ENCODE data around the gene TSKS.

Gene TSKS

GRCh38 chr19:49763230-49763629 is at the start of gene TSKS:
Gene TSKS (minus strand): TSS chr19:49763306. CDS start chr19:49763247, 59 bp downstream.
- DNase-seq: no peak

- peak in 1 of 2 experiments; percentile 24 for DNase-seq
These were observed 49.4 kb upstream of the TSKS start for GRCh38 chr19:49812452-49812996.

- DNase-seq: no peak
These were observed 48.2 kb upstream of the TSKS start for GRCh38 chr19:49811328-49811727.

DNA sequence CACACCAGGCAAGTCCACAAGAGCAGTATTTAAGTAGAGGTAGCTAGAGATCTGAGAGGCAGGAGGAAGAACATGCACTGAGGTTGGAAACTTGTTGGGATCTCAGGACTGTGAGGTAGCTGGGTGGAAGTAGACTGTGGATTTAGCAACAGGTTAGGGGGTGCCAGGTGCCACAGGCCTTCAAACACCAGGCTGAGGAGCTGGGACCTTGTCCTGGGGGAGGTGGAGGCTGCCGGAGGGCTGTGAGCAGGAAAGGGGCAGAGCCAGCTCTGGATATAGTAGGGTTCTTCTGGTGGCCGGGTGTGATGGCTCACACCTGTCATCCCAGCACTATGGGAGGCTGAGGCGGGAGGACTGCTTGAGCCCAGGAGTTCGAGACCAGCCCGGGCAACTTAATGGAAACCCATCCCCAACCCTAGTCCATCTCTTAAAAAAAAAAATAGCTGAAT is 46.9 kb upstream of the TSKS start:
- no peak for DNase-seq

DNA sequence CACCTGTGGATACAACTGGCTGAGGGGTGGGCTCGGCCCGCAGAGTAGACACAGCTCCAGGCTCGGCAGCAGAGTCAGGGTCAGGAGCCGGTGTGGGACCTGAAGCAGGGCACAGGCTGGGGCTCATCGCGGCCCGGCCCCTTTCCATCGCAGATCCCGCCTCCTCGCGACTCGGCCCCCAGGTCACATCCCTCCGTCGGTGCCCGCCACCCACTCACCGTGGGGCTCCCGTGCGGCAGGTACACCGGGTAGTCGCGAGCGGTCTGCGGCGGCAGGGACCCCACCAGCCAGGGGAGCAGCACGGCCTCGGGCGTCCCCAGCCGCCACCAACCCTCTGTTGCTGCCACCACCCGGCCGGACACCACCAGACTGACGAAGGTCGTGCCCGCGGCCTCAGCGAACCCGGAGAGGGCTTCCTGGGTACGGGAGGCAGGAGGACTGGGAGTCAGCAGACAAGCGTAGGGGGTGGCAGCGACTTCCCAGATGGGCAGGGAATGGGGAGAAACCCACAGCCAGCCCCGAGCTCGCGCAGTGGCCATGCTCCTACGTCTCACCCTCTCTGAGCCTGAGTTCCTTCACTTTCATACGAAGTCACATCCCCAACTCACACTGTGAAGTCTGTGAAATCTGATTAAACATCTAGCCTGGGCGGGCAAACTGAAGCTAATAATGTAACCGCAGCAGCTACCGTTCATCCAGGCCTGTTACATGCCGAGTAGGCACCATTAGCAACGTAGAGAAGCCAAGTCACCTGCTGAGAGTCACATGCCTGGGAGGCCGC is 46.2 kb upstream of the TSKS start:
- DNase-seq: no peak

DNA sequence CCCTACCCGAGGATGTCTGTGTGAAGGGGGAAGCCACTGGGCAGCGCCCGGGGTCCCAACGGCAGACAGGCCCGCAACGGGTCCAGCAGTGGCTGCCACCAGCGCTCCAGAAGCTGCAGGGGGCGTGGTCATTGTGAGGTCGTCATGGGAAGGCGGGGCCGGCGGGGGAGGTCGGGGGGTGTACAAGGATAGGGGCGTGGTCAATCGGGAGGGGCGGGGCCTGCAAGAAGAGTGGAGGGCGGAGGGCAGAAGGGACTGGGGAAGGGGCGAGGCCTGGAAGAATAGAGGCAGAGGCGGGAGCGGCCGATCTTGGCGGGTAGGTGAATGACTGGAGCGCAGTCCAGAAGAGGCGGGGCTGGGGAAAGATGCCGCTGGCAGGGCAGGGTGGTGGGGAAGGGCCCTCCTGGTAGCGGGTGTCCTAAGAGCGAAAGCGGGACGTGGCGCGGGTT is 45.6 kb upstream of the TSKS start:
- DNase-seq: no peak

- no peak for DNase-seq
These were observed 45.0 kb upstream of the TSKS start for GRCh38 chr19:49807904-49808675.

DNA sequence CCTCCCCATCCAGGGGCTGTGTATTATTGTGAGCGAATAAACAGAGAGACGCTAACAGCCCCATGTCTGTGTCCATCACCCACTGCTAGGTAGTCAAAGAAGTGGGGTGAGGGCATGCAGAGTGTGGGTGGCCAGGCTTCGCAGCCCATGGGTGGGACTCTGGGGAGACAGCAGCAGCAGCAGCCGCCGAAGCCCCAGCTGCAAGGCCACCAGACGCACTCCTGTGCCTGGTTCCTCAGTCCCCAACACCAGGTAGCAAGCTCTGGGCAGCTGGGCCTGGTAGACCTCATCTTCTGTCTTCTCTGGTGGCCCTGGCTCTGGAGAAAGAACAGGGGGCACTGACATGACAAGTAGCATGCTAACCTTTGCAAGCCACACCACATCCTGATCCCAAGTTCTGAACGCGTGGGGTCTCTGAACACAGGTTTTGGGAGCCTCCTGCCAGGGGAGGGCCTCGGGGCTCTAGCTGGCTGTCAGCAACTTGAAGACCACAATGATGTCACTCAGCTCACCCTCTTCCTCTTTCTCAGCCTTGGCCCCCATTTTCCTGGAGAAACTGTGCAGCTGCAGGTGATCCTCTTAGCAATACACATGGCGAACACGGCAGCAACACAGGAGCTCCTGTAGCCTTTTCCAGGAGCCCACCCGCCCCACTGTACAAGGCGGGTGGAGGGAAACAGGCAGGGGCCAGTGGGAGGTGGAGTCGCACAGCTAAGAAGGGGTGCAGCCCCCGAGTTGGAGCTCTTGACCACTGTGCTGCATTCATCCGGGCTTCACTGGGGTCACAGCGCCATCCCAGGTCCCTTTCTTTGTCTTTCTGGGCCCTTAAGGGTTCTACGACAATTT is 44.2 kb upstream of the TSKS start:
- no peak for DNase-seq

- DNase-seq: no peak
These were observed 43.5 kb upstream of the TSKS start for GRCh38 chr19:49806620-49806959.

DNA sequence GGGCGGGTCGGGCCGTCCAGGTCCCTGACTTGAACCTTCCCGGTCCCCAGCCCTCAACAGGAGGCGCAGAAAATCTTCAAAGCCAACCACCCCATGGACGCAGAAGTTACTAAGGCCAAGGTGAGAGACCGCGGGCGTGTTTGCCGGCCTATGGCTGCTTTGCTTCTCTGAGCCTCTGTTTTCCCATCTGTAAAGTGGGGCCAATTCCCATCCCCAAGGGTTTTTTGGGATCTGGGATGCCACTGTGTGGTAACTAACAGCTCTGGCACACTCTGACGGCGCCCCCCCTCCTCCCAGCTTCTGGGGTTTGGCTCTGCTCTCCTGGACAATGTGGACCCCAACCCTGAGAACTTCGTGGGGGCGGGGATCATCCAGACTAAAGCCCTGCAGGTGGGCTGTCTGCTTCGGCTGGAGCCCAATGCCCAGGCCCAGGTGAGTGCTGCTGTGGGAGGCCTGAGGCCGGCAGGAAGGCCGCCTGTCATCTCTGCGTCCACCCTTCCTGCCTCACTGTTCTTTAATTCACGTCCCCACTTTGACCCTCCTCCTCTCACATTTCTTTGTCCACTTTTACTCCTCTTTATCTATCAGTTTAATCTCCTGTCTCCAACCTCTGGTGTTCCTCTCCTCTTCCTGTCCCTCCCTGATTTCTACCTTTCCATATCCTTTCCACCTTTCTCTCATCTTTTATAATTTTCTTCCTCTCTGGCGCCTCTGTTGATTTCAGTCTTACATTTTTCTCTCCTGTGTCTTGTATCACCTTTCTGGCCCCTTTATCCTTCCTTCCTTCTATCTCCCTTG is 42.9 kb upstream of the TSKS start:
- no peak for DNase-seq

- DNase-seq: no peak
These were observed 40.4 kb upstream of the TSKS start for GRCh38 chr19:49803529-49803856.

DNA sequence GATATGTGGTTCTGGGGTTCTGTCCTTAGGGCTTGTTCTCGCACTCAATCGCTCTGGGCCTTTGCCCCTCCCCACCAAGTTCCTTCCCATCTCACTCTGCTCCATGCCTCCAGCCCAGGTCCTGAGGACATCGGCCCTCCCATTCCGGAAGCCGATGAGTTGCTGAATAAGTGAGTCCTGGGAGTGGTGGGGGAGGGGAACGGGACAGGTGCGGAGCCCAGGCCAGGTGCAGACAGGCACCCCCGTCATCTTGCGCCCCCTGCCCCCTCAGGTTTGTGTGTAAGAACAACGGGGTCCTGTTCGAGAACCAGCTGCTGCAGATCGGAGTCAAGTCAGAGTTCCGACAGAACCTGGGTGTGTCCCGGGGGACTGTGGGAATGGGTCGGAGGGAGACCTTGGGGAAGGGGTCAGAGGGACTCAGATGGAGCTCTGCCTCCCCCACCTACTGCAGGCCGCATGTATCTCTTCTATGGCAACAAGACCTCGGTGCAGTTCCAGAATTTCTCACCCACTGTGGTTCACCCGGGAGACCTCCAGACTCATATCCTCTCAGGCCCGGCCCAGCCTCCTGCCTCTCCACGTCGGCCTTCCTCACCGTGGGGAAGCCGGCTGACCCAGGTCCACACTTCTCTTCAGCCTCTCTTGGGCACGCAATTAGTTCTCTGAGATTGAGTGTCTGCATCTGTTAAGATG is 39.9 kb upstream of the TSKS start:
- no peak for DNase-seq

GRCh38 chr19:49801966-49802661 is 39.0 kb upstream of the TSKS start:
- no peak for DNase-seq

DNA sequence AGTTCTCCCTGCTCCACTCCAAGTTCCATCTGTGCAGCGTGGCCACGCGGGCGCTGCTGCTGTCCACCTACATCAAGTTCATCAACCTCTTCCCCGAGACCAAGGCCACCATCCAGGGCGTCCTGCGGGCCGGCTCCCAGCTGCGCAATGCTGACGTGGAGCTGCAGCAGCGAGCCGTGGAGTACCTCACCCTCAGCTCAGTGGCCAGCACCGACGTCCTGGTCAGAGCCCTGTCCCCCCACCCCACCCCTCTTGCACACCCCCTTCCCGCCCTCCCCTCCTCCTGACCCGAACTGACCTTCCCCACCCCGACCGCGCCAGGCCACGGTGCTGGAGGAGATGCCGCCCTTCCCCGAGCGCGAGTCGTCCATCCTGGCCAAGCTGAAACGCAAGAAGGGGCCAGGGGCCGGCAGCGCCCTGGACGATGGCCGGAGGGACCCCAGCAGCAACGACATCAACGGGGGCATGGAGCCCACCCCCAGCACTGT is 38.3 kb upstream of the TSKS start:
- DNase-seq: no peak

GRCh38 chr19:49800771-49801170 is 37.7 kb upstream of the TSKS start:
- no peak for DNase-seq

- no peak for DNase-seq
These were observed 36.8 kb upstream of the TSKS start for GRCh38 chr19:49799798-49800376.

GRCh38 chr19:49799271-49799797 is 36.2 kb upstream of the TSKS start:
- no peak for DNase-seq

GRCh38 chr19:49798574-49798973 is 35.5 kb upstream of the TSKS start:
- DNase-seq: no peak

- no peak for DNase-seq
These were observed 32.5 kb upstream of the TSKS start for GRCh38 chr19:49795615-49796014.

DNA sequence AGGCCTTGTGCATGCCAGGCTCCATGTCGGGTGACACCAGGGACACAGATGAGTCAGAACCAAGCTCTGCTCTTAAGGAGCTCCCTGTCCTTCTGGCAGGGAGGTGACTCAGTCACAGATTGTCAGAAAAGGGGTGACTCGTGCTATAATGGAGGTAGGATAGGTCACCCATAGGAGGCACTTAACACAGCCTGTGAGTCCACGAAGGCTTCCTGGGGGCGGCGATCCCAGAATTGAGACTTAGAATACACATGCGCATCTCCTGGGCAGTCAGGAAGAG is 30.4 kb upstream of the TSKS start:
- peak in 1 of 2 experiments; percentile 21 for DNase-seq

Data from SW 1271 (cell line).